ENCODE results near the gene PLXNB2.
"Not testable (repeated sequence)": the region's sequence is repeated elsewhere in the genome, so short reads cannot be mapped to it uniquely, and the experiment has no call there.

The PLXNB2 gene

DNA sequence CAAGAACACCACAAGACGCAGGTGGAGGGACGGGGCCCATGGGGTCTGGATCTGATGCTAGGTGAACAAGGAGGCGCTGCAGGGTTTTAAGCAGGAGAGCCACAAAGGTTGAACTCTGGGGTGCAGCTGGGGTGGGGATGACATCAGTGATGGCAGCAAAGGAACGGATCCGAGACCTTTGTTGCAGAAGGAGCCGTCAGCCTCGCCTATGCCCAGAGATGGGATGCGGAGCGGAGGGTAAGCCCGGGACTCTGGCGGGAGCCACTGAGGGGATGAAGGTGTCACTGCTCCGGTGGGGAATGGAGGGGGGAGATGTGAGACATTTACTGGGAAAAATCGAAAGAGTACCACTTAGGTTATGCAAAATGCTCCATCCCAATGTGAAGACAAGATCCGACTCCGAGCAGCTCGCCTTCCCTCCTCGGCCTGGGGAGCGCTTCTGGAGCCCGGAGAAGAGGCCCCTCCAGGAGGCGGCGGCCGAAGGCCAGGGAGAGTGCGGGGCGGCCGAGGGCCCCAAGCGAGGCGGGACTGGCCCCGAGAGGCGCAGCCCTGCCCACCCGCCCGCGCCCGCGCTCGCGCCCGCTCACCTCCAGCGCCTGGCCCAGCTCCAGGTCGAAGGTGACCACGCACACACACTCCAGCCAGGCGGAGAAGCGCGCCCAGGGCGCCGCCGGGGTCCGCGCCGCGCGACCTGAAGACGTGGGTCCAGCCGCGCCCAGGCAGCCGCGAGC is 18.9 kb upstream of the PLXNB2 start:
- TF ChIP-seq, protein P1, sequence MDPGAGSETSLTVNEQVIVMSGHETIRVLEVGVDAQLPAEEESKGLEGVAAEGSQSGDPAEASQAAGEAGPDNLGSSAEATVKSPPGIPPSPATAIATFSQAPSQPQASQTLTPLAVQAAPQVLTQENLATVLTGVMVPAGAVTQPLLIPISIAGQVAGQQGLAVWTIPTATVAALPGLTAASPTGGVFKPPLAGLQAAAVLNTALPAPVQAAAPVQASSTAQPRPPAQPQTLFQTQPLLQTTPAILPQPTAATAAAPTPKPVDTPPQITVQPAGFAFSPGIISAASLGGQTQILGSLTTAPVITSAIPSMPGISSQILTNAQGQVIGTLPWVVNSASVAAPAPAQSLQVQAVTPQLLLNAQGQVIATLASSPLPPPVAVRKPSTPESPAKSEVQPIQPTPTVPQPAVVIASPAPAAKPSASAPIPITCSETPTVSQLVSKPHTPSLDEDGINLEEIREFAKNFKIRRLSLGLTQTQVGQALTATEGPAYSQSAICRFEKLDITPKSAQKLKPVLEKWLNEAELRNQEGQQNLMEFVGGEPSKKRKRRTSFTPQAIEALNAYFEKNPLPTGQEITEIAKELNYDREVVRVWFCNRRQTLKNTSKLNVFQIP (CRISPR knock-in tag; IDR thresholded peaks at IDR 0.05; ENCODE audit: borderline replicate concordance, low read depth), result no peak
- TF ChIP-seq CSDC2 (CRISPR knock-in tag; IDR thresholded peaks at IDR 0.05), result no peak
- TF ChIP-seq ARNTL (CRISPR knock-in tag; IDR thresholded peaks at IDR 0.05; ENCODE audit: borderline replicate concordance, low read depth), result no peak
- no peak for TF ChIP-seq TCF4 (CRISPR knock-in tag; IDR thresholded peaks at IDR 0.05; ENCODE audit: borderline replicate concordance)
- peak; percentile 38 for ATAC-seq

DNA sequence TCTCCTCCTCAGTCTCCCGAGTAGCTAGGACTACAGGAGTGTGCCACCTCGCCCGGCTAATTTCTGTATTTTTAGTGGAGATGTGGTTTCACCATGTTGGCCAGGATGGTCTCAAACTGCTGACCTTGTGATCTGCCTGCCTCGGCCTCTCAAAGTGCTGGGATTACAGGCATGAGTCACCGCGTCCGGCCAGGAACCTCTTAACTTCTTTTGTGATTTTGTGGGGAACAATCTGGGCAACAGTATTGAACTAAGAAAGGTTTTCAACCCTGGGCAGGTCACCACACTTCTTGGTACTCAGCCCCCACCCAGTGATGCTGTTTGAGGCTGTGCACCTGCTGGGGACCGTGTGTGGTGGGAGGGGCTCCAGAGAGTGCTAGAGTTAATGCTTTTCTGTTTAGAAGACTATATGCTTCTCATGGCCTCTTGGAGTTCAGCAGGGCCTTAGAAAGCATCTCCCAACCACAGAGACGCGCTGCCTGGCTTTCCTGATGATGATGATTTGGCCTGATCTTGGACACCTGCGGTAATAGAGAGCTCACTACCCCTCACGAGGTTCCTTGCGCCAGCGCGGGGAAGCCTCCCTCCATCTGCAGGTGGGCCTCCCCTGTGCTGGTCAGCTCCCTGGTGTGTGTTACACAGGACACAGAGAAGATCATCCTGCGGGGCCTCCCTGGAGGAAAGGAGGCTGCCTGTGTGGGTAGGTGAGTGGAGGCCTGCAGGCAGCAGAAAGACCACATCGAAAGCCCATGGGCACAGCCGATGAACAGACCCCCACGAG is 18.2 kb upstream of the PLXNB2 start:
- no peak for TF ChIP-seq ZNF70 (CRISPR knock-in tag; IDR thresholded peaks at IDR 0.05)
- TF ChIP-seq, protein P2, sequence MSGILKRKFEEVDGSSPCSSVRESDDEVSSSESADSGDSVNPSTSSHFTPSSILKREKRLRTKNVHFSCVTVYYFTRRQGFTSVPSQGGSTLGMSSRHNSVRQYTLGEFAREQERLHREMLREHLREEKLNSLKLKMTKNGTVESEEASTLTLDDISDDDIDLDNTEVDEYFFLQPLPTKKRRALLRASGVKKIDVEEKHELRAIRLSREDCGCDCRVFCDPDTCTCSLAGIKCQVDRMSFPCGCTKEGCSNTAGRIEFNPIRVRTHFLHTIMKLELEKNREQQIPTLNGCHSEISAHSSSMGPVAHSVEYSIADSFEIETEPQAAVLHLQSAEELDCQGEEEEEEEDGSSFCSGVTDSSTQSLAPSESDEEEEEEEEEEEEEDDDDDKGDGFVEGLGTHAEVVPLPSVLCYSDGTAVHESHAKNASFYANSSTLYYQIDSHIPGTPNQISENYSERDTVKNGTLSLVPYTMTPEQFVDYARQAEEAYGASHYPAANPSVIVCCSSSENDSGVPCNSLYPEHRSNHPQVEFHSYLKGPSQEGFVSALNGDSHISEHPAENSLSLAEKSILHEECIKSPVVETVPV (CRISPR knock-in tag; IDR thresholded peaks at IDR 0.05), result no peak
- TF ChIP-seq ZC3H10 (CRISPR knock-in tag; IDR thresholded peaks at IDR 0.05), result no peak
- no peak for TF ChIP-seq ISL1 (CRISPR knock-in tag; IDR thresholded peaks at IDR 0.05)
- no peak for TF ChIP-seq ARNTL (CRISPR knock-in tag; IDR thresholded peaks at IDR 0.05; ENCODE audit: borderline replicate concordance, low read depth)
- TF ChIP-seq SNAI2 (CRISPR knock-in tag; IDR thresholded peaks at IDR 0.05), result no peak
- TF ChIP-seq ZNF565 (CRISPR knock-in tag; conservative IDR thresholded peaks at IDR 0.05; ENCODE audit: low read depth), result no peak
- TF ChIP-seq TCF4 (CRISPR knock-in tag; IDR thresholded peaks at IDR 0.05; ENCODE audit: borderline replicate concordance), result no peak
- TF ChIP-seq RARB (CRISPR knock-in tag; IDR thresholded peaks at IDR 0.05), result no peak
- TF ChIP-seq CSDC2 (CRISPR knock-in tag; IDR thresholded peaks at IDR 0.05), result no peak
- no peak for TF ChIP-seq GLIS3 (CRISPR knock-in tag; IDR thresholded peaks at IDR 0.05)
- no peak for TF ChIP-seq ZFP30 (CRISPR knock-in tag; IDR thresholded peaks at IDR 0.05)
- ATAC-seq, result no peak

DNA sequence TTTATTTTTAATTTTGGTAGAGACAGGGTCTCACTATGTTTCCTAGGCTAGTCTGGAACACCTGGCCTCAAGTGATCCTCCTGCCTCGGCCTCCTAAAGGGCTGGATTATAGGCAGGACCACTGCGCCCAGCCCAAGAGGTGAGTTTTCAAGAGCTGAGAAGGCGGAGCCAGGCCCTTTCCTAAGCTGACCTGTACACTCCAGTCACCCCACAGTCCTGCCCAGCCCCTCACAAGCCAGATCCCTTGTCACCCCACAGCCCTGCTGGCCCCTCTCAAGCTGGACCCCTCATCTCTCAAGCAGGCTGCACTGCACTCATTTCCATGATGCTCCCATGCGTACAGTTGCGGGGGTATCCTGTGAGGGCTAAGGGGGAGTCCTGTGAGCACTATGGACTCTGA is 16.5 kb upstream of the PLXNB2 start:
- TF ChIP-seq ESRRG (CRISPR knock-in tag; IDR thresholded peaks at IDR 0.05) (no peak), RARB (CRISPR knock-in tag; IDR thresholded peaks at IDR 0.05) (no peak), ZFP3 (CRISPR knock-in tag; IDR thresholded peaks at IDR 0.05) (no peak), CSDC2 (CRISPR knock-in tag; IDR thresholded peaks at IDR 0.05) (no peak), ZC3H10 (CRISPR knock-in tag; IDR thresholded peaks at IDR 0.05) (no peak), BACH2 (CRISPR knock-in tag; IDR thresholded peaks at IDR 0.05; ENCODE audit: borderline replicate concordance) (no peak)
- TF ChIP-seq, protein P3, sequence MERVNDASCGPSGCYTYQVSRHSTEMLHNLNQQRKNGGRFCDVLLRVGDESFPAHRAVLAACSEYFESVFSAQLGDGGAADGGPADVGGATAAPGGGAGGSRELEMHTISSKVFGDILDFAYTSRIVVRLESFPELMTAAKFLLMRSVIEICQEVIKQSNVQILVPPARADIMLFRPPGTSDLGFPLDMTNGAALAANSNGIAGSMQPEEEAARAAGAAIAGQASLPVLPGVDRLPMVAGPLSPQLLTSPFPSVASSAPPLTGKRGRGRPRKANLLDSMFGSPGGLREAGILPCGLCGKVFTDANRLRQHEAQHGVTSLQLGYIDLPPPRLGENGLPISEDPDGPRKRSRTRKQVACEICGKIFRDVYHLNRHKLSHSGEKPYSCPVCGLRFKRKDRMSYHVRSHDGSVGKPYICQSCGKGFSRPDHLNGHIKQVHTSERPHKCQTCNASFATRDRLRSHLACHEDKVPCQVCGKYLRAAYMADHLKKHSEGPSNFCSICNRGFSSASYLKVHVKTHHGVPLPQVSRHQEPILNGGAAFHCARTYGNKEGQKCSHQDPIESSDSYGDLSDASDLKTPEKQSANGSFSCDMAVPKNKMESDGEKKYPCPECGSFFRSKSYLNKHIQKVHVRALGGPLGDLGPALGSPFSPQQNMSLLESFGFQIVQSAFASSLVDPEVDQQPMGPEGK (CRISPR knock-in tag; IDR thresholded peaks at IDR 0.05; ENCODE audit: borderline replicate concordance), result no peak
- TF ChIP-seq, protein P4, sequence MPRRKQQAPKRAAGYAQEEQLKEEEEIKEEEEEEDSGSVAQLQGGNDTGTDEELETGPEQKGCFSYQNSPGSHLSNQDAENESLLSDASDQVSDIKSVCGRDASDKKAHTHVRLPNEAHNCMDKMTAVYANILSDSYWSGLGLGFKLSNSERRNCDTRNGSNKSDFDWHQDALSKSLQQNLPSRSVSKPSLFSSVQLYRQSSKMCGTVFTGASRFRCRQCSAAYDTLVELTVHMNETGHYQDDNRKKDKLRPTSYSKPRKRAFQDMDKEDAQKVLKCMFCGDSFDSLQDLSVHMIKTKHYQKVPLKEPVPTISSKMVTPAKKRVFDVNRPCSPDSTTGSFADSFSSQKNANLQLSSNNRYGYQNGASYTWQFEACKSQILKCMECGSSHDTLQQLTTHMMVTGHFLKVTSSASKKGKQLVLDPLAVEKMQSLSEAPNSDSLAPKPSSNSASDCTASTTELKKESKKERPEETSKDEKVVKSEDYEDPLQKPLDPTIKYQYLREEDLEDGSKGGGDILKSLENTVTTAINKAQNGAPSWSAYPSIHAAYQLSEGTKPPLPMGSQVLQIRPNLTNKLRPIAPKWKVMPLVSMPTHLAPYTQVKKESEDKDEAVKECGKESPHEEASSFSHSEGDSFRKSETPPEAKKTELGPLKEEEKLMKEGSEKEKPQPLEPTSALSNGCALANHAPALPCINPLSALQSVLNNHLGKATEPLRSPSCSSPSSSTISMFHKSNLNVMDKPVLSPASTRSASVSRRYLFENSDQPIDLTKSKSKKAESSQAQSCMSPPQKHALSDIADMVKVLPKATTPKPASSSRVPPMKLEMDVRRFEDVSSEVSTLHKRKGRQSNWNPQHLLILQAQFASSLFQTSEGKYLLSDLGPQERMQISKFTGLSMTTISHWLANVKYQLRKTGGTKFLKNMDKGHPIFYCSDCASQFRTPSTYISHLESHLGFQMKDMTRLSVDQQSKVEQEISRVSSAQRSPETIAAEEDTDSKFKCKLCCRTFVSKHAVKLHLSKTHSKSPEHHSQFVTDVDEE (CRISPR knock-in tag; IDR thresholded peaks at IDR 0.05), result no peak
- no peak for ATAC-seq

DNA sequence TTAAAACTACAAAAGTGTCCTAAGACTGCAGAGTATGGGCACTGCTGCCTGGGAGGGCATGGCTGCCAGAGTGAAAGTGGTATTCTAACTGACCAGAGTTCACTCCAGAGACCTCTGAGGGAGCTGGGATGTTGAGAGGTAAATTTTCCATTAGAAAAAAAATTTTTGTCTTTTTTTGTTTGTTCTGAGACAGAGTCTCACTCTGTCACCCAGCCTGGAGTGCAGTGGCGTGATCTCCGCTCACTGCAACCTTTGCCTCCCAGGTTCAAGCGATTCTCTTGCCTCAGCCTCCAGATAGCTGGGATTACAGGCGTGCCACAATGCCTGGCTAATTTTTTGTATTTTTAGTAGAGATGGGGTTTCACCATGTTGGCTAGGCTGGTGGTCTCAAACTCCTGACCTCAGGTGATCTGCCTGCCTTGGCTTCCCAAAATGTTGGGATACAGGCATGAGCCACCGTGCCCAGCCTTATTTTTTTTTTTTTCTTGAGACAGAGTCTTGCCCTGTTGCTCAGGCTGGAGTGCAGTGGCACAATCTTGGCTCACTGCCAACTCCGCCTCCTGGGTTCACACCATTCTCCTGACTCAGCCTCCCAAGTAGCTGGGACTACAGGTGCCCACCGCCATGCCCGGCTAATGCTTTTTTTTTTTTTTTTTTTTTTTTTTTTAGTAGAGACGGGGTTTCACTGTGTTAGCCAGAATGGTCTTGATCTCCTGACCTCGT is 15.1 kb upstream of the PLXNB2 start:
- not testable (repeated sequence) for ATAC-seq
